HCT116 (cell line): ENCODE measurements around the gene SPATA31D3. TPM values are rescaled to one million over a fixed set of nuclear protein-coding genes. Genes with fewer than 3 reads are reported as not detected.

Source experiments
- ATAC-seq: fragments of 200-7000 bp; cut with Tn5 transposase; 2 replicates; pipeline ENCODE4 v1.9.1; 2020; ENCODE audit warnings: mild to moderate bottlenecking, moderate library complexity
- BruUV-seq: library from RNA; stranded (reverse); fragments of 400-500 nt; replicated peaks from 2 replicates; lab custom pipeline; 2021; lab: Mats Ljungman, UMichigan
- CTCF ChIA-PET: fragments of 300-600 bp; sonication (Branson Sonifier 250); formaldehyde crosslinking; loops from one replicate; lab custom pipeline; 2021; ENCODE audit warnings: antibody characterized with exemption; lab: Charles Lee
- POLR2A ChIA-PET: fragments of 300-600, 350-600 bp; sonication (Branson Sonifier 250); formaldehyde crosslinking; loops from one replicate; lab custom pipeline; 2021; ENCODE audit warnings: antibody characterized with exemption; lab: Charles Lee
- RAD21 ChIA-PET, 2 experiments: fragments of 300-600 bp; sonication (Branson Sonifier 250); formaldehyde crosslinking; loops; one replicate each; lab custom pipeline; 2023; ENCODE audit warnings: low total read pairs in 2 of 2; ENCODE audit not compliant: uncharacterized antibody in 2 of 2, unreplicated experiment in 2 of 2, low non-redundant PET in 1 of 2; lab: Charles Lee
- DNase-seq: peaks from one replicate; pipeline ENCODE4 v3.0.0-alpha.2; 2010; ENCODE audit warnings: low read depth, low spot score
- H2AFZ ChIP-seq: fragments of 200-600 bp; shearing (Covaris generic), sonication (generic); 2 replicates; pipeline ENCODE4 v1.6.1; 2017; ENCODE audit warnings: low read depth, mixed run types, mixed read lengths, antibody characterized with exemption, low read length; ENCODE audit not compliant: poor library complexity, severe bottlenecking
- H3K27ac ChIP-seq: 2 replicates; pipeline ENCODE4 v1.5.1; 2012; ENCODE audit warnings: low read depth, low read length
- H3K27me3 ChIP-seq: fragments of 200-600 bp; sonication (generic); 2 replicates; pipeline ENCODE4 v1.6.1; 2016; ENCODE audit warnings: mixed run types, low read length, mixed read lengths; ENCODE audit not compliant: insufficient read depth
- H3K36me3 ChIP-seq, 2 experiments: fragments of 200-500 bp in 1 of 2; fragments of 200-600 bp in 1 of 2; sonication (Bioruptor generic) in 1 of 2; sonication (generic) in 1 of 2; 2 replicates each; pipeline versions ENCODE4 v1.5.1 to v1.6.1; 2014 to 2016; ENCODE audit warnings: low read length in 2 of 2, inconsistent platforms in 1 of 2, mixed read lengths in 1 of 2, mixed run types in 1 of 2; ENCODE audit not compliant: insufficient read depth in 2 of 2, control insufficient read depth in 1 of 2
- H3K4me1 ChIP-seq, 2 experiments: fragments of 200-600 bp in 1 of 2; sonication (generic) in 1 of 2; 2 replicates each; pipeline versions ENCODE4 v1.5.1 to v1.6.1; 2012 to 2017; ENCODE audit warnings: low read length in 2 of 2, inconsistent platforms in 1 of 2, mild to moderate bottlenecking in 1 of 2, mixed read lengths in 1 of 2, mixed run types in 1 of 2, moderate library complexity in 1 of 2; ENCODE audit not compliant: insufficient read depth in 2 of 2, control insufficient read depth in 1 of 2
- H3K4me2 ChIP-seq: fragments of 200-600 bp; sonication (generic); 2 replicates; pipeline ENCODE4 v1.6.1; 2017; ENCODE audit warnings: mixed run types, low read length, mixed read lengths
- H3K4me3 ChIP-seq, 2 experiments: fragments of 200-600 bp in 1 of 2; sonication (generic) in 1 of 2; replicated peaks in 1 of 2; 2 replicates each; pipeline ENCODE4 v1.5.1; 2011 to 2016; ENCODE audit warnings: low read length in 2 of 2, control low read depth in 1 of 2, low read depth in 1 of 2, mild to moderate bottlenecking in 1 of 2, mixed read lengths in 1 of 2, mixed run types in 1 of 2
- H3K79me2 ChIP-seq: fragments of 200-600 bp; sonication (generic); 2 replicates; pipeline ENCODE4 v1.6.1; 2017; ENCODE audit warnings: mild to moderate bottlenecking, mixed run types, low read length, moderate library complexity, mixed read lengths; ENCODE audit not compliant: insufficient read depth
- H3K9ac ChIP-seq: fragments of 200-600 bp; sonication (generic); 2 replicates; pipeline ENCODE4 v1.6.1; 2016; ENCODE audit warnings: low read length, mixed read lengths
- H3K9me2 ChIP-seq: fragments of 200-600 bp; sonication (generic), shearing (Covaris generic); 2 replicates; pipeline ENCODE4 v1.6.1; 2017; ENCODE audit warnings: mixed run types, mild to moderate bottlenecking, moderate library complexity; ENCODE audit not compliant: insufficient read depth
- H3K9me3 ChIP-seq, 2 experiments: fragments of 200-500 bp in 1 of 2; fragments of 200-600 bp in 1 of 2; sonication (Bioruptor generic) in 1 of 2; sonication (generic) in 1 of 2; 2 replicates each; pipeline ENCODE4 v1.6.1; 2014 to 2017; ENCODE audit warnings: low read length in 2 of 2, mixed read lengths in 2 of 2, inconsistent platforms in 1 of 2, low read depth in 1 of 2, mild to moderate bottlenecking in 1 of 2, mixed run types in 1 of 2, moderate library complexity in 1 of 2; ENCODE audit not compliant: control insufficient read depth in 1 of 2, insufficient read depth in 1 of 2
- H4K20me1 ChIP-seq: fragments of 200-600 bp; sonication (generic), shearing (Covaris generic); 2 replicates; pipeline ENCODE4 v1.6.1; 2017; ENCODE audit warnings: mixed run types, mild to moderate bottlenecking, moderate library complexity; ENCODE audit not compliant: insufficient read depth
- ATF3 ChIP-seq: IDR thresholded peaks from 2 replicates; pipeline ENCODE4 v1.6.1; 2012
- CBX3 ChIP-seq: IDR thresholded peaks from 2 replicates; pipeline ENCODE4 v1.6.1; 2012; ENCODE audit warnings: low read depth
- CEBPB ChIP-seq: IDR thresholded peaks from 2 replicates; pipeline ENCODE4 v1.6.1; 2012; ENCODE audit warnings: low read depth
- CTCF ChIP-seq, 3 experiments: fragments of 200-600 bp in 1 of 3; sonication (generic) in 1 of 3; IDR thresholded peaks in 2 of 3; conservative IDR thresholded peaks in 1 of 3; 2 replicates each; pipeline ENCODE4 v1.5.1; 2012 to 2017; ENCODE audit warnings: low read depth in 2 of 3, low read length in 2 of 3, antibody characterized with exemption in 1 of 3, borderline replicate concordance in 1 of 3, control low read depth in 1 of 3, mild to moderate bottlenecking in 1 of 3, mixed read lengths in 1 of 3, mixed run types in 1 of 3, moderate library complexity in 1 of 3; ENCODE audit not compliant: insufficient read depth in 1 of 3
- EGR1 ChIP-seq: IDR thresholded peaks from 2 replicates; pipeline ENCODE4 v1.6.1; 2012; ENCODE audit warnings: low read depth
- ELF1 ChIP-seq: IDR thresholded peaks from 2 replicates; pipeline ENCODE4 v1.6.1; 2012; ENCODE audit warnings: low read depth, borderline replicate concordance
- EZH2 ChIP-seq: fragments of 200-600 bp; sonication (generic); IDR thresholded peaks from 2 replicates; pipeline ENCODE4 v1.6.1; 2017; ENCODE audit warnings: antibody characterized with exemption, mixed run types
- EZH2phosphoT487 ChIP-seq: fragments of 200-600 bp; IDR thresholded peaks from 2 replicates; pipeline ENCODE4 v1.6.1; 2018; ENCODE audit warnings: antibody characterized with exemption, borderline replicate concordance
- FOSL1 ChIP-seq: IDR thresholded peaks from 2 replicates; pipeline ENCODE4 v1.6.1; 2012; ENCODE audit warnings: low read depth
- JUND ChIP-seq: IDR thresholded peaks from 2 replicates; pipeline ENCODE4 v1.6.1; 2012
- MAX ChIP-seq: IDR thresholded peaks from 2 replicates; pipeline ENCODE4 v1.6.1; 2012
- POLR2A ChIP-seq: IDR thresholded peaks from 2 replicates; pipeline ENCODE4 v1.7.0; 2011; ENCODE audit warnings: borderline replicate concordance; ENCODE audit not compliant: insufficient read depth, insufficient read length; ENCODE audit errors: extremely low read depth
- POLR2AphosphoS5 ChIP-seq: IDR thresholded peaks from 2 replicates; pipeline ENCODE4 v1.6.1; 2011; ENCODE audit warnings: mild to moderate bottlenecking, low read depth, low read length, moderate library complexity
- SIN3A ChIP-seq: IDR thresholded peaks from 2 replicates; pipeline ENCODE4 v1.6.1; 2012; ENCODE audit warnings: low read depth
- SP1 ChIP-seq: IDR thresholded peaks from 2 replicates; pipeline ENCODE4 v1.6.1; 2012; ENCODE audit warnings: low read depth
- ZNF274 ChIP-seq: fragments of 200-500 bp; sonication (Bioruptor generic); IDR thresholded peaks from 2 replicates; pipeline ENCODE4 v1.6.1; 2014; ENCODE audit warnings: mild to moderate bottlenecking, low read depth, low read length, inconsistent platforms
- intact Hi-C: fragments of 100-400 bp; cut with micrococcal nuclease; formaldehyde crosslinking; loops from 2 replicates; pipeline ENCODE4 v1.10.0; 2022
- total RNA-seq: library from RNA; stranded (reverse); gene quantifications from one replicate; pipeline ENCODE4 v1.2.1, GENCODE V29; 2021; ENCODE audit not compliant: unreplicated experiment
- TF ChIP-seq, protein P1 (sequence below): IDR thresholded peaks from 2 replicates; pipeline ENCODE4 v1.6.1; 2011; ENCODE audit warnings: mild to moderate bottlenecking, low read length, moderate library complexity; ENCODE audit not compliant: insufficient replicate concordance; ENCODE audit errors: extremely low read depth

Gene SPATA31D3
- total RNA-seq, 1 experiment from 2014 or later: not detected

GRCh38 chr9:81976351-81976750 is 33.1 kb downstream of the SPATA31D3 start:
- Histone ChIP-seq H3K4me3 (no peak overlapping the region), H3K9me2 (no peaks in the 10 kb centered on the region), H3K27me3 (no peaks in the 10 kb centered on the region), H3K9ac (no peak overlapping the region), H3K4me2 (no peak overlapping the region), H3K27ac (no peak overlapping the region), H3K36me3 (no peaks in the 10 kb centered on the region), H2AFZ (no peak overlapping the region), H3K9me3 (no peaks in the 10 kb centered on the region), H3K4me1 (no peaks in the 10 kb centered on the region), H4K20me1 (no peaks in the 10 kb centered on the region), H3K79me2 (no peaks in the 10 kb centered on the region)
- no peak for TF ChIP-seq ATF3
- no peak for TF ChIP-seq ELF1
- no peak for TF ChIP-seq SIN3A
- TF ChIP-seq EGR1: no peak
- no peak for TF ChIP-seq EZH2
- ChIA-PET CTCF (no interaction called here), POLR2A (no interaction called here), RAD21 (no interaction called here)
- DNase-seq: no peak
- intact Hi-C loops: no loop called here
- no peak for ATAC-seq
- BruUV-seq: no TSS peak

DNA sequence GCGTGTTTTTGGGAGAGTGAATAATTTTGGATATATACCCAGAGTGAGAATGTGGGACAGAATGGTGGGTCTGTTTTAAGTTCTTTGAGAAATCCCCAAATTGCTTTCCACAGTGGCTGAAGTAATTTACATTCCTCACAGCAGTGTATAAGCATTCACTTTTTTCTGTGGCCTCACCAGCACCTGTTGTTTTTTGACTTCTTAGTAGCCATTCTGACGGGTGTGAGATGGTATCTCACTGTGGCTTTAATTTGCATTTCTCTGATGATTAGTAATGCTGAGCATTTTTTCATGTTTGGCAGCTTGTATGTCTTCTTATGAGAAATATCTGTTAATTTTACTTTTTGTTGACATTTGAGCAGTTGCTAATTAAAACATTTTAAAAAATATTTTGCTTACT is 35.9 kb downstream of the SPATA31D3 start:
- Histone ChIP-seq H3K79me2 (no peaks in the 10 kb centered on the region), H2AFZ (no peak overlapping the region), H4K20me1 (no peaks in the 10 kb centered on the region), H3K4me2 (no peak overlapping the region), H3K9ac (no peak overlapping the region), H3K27me3 (no peaks in the 10 kb centered on the region), H3K9me3 (no peaks in the 10 kb centered on the region)
- ChIA-PET POLR2A (no interaction called here), CTCF (no interaction called here)
- ATAC-seq (no peak), DNase-seq (no peak)
- no TSS peak for BruUV-seq
- TF ChIP-seq ATF3 (no peak), POLR2A (no peak), EZH2 (no peak), MAX (no peak), CBX3 (no peak), POLR2AphosphoS5 (no peak), ZNF274 (no peak), EGR1 (no peak), JUND (no peak), EZH2phosphoT487 (no peak), CEBPB (no peak), SP1 (no peak), FOSL1 (no peak), CTCF (IDR thresholded peaks at IDR 0.05 in 2 of 3, conservative IDR thresholded peaks at IDR 0.05 in 1 of 3; ENCODE audit: borderline replicate concordance in 1 of 3, insufficient read depth in 1 of 3, low read depth in 2 of 3, low read length in 2 of 3) (no peak)
- TF ChIP-seq, protein P1, sequence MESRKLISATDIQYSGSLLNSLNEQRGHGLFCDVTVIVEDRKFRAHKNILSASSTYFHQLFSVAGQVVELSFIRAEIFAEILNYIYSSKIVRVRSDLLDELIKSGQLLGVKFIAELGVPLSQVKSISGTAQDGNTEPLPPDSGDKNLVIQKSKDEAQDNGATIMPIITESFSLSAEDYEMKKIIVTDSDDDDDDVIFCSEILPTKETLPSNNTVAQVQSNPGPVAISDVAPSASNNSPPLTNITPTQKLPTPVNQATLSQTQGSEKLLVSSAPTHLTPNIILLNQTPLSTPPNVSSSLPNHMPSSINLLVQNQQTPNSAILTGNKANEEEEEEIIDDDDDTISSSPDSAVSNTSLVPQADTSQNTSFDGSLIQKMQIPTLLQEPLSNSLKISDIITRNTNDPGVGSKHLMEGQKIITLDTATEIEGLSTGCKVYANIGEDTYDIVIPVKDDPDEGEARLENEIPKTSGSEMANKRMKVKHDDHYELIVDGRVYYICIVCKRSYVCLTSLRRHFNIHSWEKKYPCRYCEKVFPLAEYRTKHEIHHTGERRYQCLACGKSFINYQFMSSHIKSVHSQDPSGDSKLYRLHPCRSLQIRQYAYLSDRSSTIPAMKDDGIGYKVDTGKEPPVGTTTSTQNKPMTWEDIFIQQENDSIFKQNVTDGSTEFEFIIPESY: no peak
- TF ChIP-seq, all 23 proteins: peak for 0
- no peaks in the 10 kb centered on the region for H3K4me1 ChIP-seq
- H3K9me2 ChIP-seq: no peaks in the 10 kb centered on the region
- H3K4me3 ChIP-seq: no peak overlapping the region
- intact Hi-C loops: no loop called here
- RAD21 ChIA-PET: no interaction called here
- no peaks in the 10 kb centered on the region for H3K36me3 ChIP-seq
- no peak overlapping the region for H3K27ac ChIP-seq
